DOHH2 (cell line): Measurements from ENCODE around the gene AASDHPPT.

Source experiments
- H3F3A ChIP-seq: fragments of 200-600 bp; sonication (generic), shearing (Covaris generic); 2 replicates; pipeline ENCODE4 v1.6.0; 2016; ENCODE audit warnings: antibody characterized with exemption, mild to moderate bottlenecking; ENCODE audit not compliant: control insufficient read depth, insufficient read depth
- H3K27ac ChIP-seq: fragments of 200-600 bp; sonication (generic); 2 replicates; pipeline ENCODE4 v1.5.1; 2014; ENCODE audit warnings: low read depth, mild to moderate bottlenecking, low read length, moderate library complexity
- H3K27me3 ChIP-seq: fragments of 200-600 bp; sonication (generic); 2 replicates; pipeline ENCODE4 v1.6.1; 2014; ENCODE audit warnings: mild to moderate bottlenecking, low read length, mixed read lengths; ENCODE audit not compliant: control insufficient read depth
- H3K36me3 ChIP-seq: fragments of 200-600 bp; sonication (generic); 2 replicates; pipeline ENCODE4 v1.6.1; 2014; ENCODE audit warnings: mild to moderate bottlenecking, low read length, moderate library complexity, mixed read lengths; ENCODE audit not compliant: control insufficient read depth
- H3K4me1 ChIP-seq: fragments of 200-600 bp; sonication (generic); 2 replicates; pipeline ENCODE4 v1.6.1; 2014; ENCODE audit warnings: mild to moderate bottlenecking, low read length, mixed read lengths; ENCODE audit not compliant: control insufficient read depth
- H3K4me2 ChIP-seq: fragments of 200-600 bp; sonication (generic); 2 replicates; pipeline ENCODE4 v1.6.0; 2014; ENCODE audit warnings: mild to moderate bottlenecking, low read length, moderate library complexity
- H3K4me3 ChIP-seq: fragments of 200-600 bp; sonication (generic); 2 replicates; pipeline ENCODE4 v1.5.1; 2014; ENCODE audit warnings: mild to moderate bottlenecking, low read length, mixed read lengths
- H3K79me2 ChIP-seq: fragments of 200-600 bp; sonication (generic); 2 replicates; pipeline ENCODE4 v1.6.1; 2014; ENCODE audit warnings: mild to moderate bottlenecking, low read length, mixed read lengths; ENCODE audit not compliant: control insufficient read depth
- H3K9me2 ChIP-seq: fragments of 200-600 bp; sonication (generic); replicated peaks from 2 replicates; pipeline ENCODE4 v1.6.1; 2014; ENCODE audit warnings: mild to moderate bottlenecking, low read length, mixed read lengths; ENCODE audit not compliant: control insufficient read depth
- H3K9me3 ChIP-seq: fragments of 200-600 bp; sonication (generic); 2 replicates; pipeline ENCODE4 v1.6.1; 2014; ENCODE audit warnings: antibody characterized with exemption, low read length, mixed read lengths; ENCODE audit not compliant: control insufficient read depth, insufficient read depth
- H4K20me1 ChIP-seq: fragments of 200-600 bp; sonication (generic); 2 replicates; pipeline ENCODE4 v1.6.0; 2014; ENCODE audit warnings: low read depth, mild to moderate bottlenecking, antibody characterized with exemption, low read length, moderate library complexity; ENCODE audit not compliant: control insufficient read depth, insufficient read depth
- CTCF ChIP-seq: fragments of 200-600 bp; sonication (generic); IDR thresholded peaks from one replicate; pipeline ENCODE4 v1.5.1; 2014; ENCODE audit warnings: antibody characterized with exemption, mild to moderate bottlenecking, low read depth, low read length; ENCODE audit not compliant: poor library complexity, severe bottlenecking
- EZH2phosphoT487 ChIP-seq: fragments of 200-600 bp; sonication (generic); IDR thresholded peaks from 2 replicates; pipeline ENCODE4 v1.6.1; 2017; ENCODE audit warnings: borderline replicate concordance, mild to moderate bottlenecking, antibody characterized with exemption, low read length, moderate library complexity, mixed read lengths

The AASDHPPT gene

GRCh38 chr11:106098893-106099553, 21.6 kb downstream of the AASDHPPT start:
- H3F3A ChIP-seq: no peaks in the 10 kb centered on the region; the same call in 1 of the 2 replicates

GRCh38 chr11:106101370-106101769, 23.9 kb downstream of the AASDHPPT start:
- Histone ChIP-seq H3K27me3 (no peaks in the 10 kb centered on the region), H3K4me2 (no peak overlapping the region), H3K79me2 (no peaks in the 10 kb centered on the region)

More at GRCh38 chr11:106098893-106099553, 21.6 kb downstream of the AASDHPPT start:
- Histone ChIP-seq H3K9me2 (no peaks in the 10 kb centered on the region), H3K9me3 (no peaks in the 10 kb centered on the region), H3K4me1 (no peaks in the 10 kb centered on the region), H3K27ac (no peak overlapping the region), H4K20me1 (no peaks in the 10 kb centered on the region), H3K4me2 (no peak overlapping the region), H3K4me3 (no peak overlapping the region), H3K36me3 (peaks cover 43% of the 10 kb centered on the region), H3K79me2 (no peaks in the 10 kb centered on the region), H3K27me3 (no peaks in the 10 kb centered on the region)
- TF ChIP-seq EZH2phosphoT487 (no peak), CTCF (no peak)

GRCh38 chr11:106101819-106102218, 24.4 kb downstream of the AASDHPPT start:
- Histone ChIP-seq H3K4me1 (no peaks in the 10 kb centered on the region), H3K9me3 (no peaks in the 10 kb centered on the region), H3K4me3 (no peak overlapping the region), H3F3A (no peaks in the 10 kb centered on the region; the same call in 1 of the 2 replicates), H3K36me3 (peaks cover 17% of the 10 kb centered on the region), H4K20me1 (no peaks in the 10 kb centered on the region), H3K9me2 (no peaks in the 10 kb centered on the region), H3K79me2 (no peaks in the 10 kb centered on the region), H3K27ac (no peak overlapping the region), H3K4me2 (no peak overlapping the region), H3K27me3 (no peaks in the 10 kb centered on the region)
- no peak for TF ChIP-seq EZH2phosphoT487
- TF ChIP-seq CTCF: no peak

More at GRCh38 chr11:106101370-106101769, 23.9 kb downstream of the AASDHPPT start:
- H3K36me3 ChIP-seq: peaks cover 21% of the 10 kb centered on the region
- H4K20me1 ChIP-seq: no peaks in the 10 kb centered on the region
- no peaks in the 10 kb centered on the region for H3K4me1 ChIP-seq
- H3K27ac ChIP-seq: no peak overlapping the region
- TF ChIP-seq CTCF (no peak), EZH2phosphoT487 (no peak)
- H3K9me3 ChIP-seq: no peaks in the 10 kb centered on the region
- H3K9me2 ChIP-seq: no peaks in the 10 kb centered on the region
- H3F3A ChIP-seq: no peaks in the 10 kb centered on the region; the same call in 1 of the 2 replicates
- no peak overlapping the region for H3K4me3 ChIP-seq
